GM19467 (cell line): Measurements from ENCODE around the gene PIAS2.
A peak's percentile ranks its signal among the peaks of the same experiment; 100 is the strongest.
"Not testable (repeated sequence)": the region's sequence is repeated elsewhere in the genome, so short reads cannot be mapped to it uniquely, and the experiment has no call there.

Source experiments
- ATAC-seq: cut with Tn5 transposase; IDR thresholded peaks from one replicate; pipeline ENCODE4 v1.9.1; 2021; ENCODE audit warnings: mild to moderate bottlenecking, moderate library complexity; ENCODE audit not compliant: unreplicated experiment

PIAS2 gene, protein sequence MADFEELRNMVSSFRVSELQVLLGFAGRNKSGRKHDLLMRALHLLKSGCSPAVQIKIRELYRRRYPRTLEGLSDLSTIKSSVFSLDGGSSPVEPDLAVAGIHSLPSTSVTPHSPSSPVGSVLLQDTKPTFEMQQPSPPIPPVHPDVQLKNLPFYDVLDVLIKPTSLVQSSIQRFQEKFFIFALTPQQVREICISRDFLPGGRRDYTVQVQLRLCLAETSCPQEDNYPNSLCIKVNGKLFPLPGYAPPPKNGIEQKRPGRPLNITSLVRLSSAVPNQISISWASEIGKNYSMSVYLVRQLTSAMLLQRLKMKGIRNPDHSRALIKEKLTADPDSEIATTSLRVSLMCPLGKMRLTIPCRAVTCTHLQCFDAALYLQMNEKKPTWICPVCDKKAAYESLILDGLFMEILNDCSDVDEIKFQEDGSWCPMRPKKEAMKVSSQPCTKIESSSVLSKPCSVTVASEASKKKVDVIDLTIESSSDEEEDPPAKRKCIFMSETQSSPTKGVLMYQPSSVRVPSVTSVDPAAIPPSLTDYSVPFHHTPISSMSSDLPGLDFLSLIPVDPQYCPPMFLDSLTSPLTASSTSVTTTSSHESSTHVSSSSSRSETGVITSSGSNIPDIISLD

DNA sequence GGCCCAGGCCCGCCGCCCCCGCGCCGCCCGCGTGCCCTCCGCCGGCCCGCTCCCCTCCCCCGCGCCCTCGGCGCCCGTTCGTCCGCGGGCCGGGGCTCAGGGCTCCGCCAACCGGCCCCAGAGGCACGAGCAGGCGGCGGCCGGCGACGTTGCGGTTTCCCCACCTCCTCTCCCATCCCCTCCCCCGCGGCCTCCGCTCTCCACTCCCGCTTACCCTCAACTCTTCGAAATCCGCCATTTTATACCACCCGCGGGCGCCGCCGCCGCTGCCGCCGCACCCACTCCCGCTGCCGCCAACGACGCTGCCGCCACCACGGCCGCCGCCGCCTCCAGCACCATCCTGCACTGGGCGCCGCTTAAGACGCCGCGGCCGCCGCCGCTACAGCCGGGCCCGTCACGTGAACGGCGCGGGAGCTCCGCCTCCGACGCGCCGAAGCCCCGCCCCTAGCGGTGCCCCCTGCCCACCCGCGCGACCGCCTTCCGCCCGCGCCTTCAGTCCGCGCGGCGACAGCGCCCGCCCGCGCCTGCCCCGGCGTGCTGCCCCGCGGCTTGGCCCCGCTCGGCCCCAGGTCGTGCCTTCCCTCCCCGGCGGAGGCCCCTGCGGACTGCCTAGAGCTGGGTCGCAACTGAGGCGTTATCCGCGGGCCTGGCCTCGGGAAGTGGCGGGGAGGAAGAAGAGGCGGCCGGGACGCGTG lies at the start of gene PIAS2, which contains the start of gene KATNAL2:
PIAS2 (minus strand) TSS at position 400 of the 695 bp plus-strand sequence; CDS start at position 238, 162 bp downstream.
KATNAL2 (plus strand) TSS at position 495 of the 695 bp plus-strand sequence. CDS start 29,271 bp downstream, outside the sequence.
- peak; percentile 78 for ATAC-seq

DNA sequence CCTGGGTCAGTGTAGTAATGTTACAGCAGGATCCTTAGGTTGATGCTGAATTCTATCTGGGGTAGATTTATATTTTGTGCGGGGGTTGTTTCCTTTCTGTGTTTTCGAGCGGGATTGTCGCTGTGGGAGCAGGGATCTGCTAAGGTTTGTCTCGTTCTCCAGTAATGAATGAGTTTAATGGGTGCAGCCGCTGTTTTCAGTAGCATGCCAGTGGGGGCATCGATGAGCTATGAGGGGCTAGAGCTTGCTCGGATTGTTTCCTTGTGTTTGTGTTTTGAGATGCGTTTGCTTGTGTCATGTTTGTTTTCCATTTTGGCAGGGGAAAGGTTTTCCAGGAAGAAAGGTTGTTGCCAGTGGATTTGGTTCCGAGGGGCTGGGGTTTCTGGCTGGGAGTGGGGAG lies 49.0 kb upstream of the PIAS2 start:
- not testable (repeated sequence) for ATAC-seq

DNA sequence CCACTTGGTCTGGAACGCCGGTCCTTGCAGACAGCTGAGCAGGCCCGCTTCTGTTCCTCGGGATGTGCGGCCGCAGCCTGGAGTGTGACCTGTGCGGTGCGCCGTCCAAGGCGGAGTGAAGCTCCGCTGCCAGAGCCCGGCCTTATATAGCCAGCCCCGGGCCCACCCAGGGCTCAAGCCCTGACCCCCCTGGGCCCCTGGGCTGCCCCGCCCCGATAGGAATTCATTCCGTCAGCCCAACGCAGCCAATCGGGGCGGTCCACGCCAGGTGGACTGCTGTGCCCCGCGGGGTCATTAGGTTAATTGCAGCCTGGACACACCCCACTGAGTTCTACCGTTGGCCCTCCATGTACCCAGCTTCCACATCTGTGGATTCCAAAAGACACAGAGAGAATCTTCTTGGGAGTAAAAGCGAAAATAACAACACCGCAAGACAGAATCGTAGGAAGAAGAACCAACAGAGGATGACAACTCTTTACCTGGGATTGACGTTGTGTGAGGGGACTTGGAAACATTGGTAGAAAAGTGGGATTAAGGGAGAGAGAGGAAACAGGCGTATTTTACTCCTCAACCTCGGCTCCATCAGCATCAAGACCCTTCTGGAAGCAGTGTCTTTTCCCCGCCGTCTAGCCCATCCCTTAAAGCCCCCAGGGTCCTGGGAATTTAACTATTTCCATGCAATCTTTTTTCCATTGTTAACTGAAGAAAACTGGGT lies 47.4 kb upstream of the PIAS2 start:
- not testable (repeated sequence) for ATAC-seq

DNA sequence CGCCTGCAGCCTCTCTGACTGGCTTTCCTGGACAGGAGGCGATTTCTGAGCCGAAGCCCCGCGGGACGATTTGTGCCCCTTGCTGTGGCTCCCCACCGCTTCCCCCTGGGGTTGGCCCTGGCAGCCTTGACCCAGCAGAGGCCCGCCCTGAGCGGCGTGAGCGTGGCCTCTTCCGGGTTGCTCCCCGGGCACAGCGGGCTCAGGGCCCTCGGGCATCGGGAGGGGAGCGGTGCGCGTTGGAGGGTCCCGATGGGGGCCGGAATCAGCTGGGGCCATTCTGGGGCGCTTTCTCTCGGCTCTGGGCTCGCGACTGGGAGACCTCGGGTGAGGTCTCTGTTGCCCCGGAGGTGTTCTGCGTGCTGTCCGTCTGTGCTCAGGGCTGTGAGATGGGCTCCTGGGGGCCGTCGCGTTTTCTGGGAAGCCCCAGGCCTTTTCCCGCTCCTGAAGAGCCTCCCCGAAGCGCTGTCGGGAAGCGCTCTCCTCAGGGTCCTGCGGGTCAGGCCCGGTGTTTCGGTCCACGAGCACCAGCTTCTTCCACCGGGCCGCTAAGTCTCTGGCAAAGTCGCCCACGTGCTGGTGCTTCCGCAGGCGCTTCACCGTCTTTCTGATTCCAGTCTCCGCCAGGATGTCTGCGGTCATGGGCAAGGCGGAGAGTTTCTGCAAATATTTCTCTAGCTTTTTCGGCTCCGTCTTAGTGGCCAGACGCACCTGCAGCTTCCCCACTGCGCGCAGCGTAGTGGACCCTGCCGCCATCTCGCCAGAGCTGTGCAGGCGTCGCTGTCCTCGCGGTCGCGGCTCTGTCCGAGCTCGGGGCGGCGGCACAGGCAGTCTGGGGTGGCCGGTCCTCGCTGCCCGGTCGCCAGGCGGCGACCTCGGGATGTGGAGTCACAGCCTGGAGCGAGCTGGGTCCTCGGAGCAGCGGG lies 46.6 kb upstream of the PIAS2 start:
- not testable (repeated sequence) for ATAC-seq

GRCh38 chr18:46958209-46958608 lies 40.9 kb upstream of the PIAS2 start:
- no peak for ATAC-seq

DNA sequence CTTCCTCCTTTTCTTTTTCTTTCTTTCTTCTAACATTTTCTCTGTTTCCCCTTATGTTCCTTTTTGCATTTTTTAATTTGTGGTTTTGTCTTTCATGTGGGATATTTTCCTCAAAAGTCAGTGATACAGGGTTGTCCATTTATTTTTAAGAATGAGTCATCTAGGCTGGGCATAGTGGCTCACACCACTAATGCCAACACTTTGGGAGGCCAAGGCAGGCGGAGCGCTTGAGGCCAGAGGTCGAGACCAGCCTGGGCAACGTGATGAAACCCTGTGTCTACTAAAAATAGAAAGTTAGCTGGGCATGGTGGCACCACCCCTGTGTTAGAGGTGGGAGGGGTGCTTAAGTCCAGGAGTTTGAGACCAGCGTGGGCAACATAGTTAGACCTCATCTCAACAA lies 35.9 kb upstream of the PIAS2 start:
- ATAC-seq, result no peak

DNA sequence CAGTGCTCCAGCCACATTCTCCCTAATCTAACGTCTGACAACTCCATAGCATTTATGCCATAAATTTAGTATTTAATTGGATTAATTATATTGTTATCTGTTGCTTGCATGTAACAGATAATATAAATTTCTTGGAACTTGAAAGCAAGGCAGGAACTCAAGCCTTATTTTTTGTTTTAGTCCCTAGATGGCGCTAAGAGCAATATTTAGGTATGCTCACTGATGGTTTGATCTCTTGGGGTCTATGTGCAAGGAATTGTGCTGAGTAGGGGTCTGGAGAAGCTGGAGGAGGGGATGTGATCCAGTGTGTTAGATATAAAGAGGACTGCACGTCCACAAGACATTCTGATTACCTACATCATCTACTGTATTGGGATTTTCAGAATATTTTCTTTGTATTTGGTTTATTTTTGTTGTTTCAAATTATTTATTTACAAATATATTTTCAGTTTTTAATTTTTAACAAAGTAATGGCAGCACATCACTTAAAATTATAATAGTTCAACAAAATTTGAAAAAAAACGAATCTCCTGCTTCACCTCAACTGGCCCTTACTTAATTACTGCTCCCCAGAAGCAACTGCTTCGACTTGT lies 32.9 kb upstream of the PIAS2 start:
- ATAC-seq, result no peak

DNA sequence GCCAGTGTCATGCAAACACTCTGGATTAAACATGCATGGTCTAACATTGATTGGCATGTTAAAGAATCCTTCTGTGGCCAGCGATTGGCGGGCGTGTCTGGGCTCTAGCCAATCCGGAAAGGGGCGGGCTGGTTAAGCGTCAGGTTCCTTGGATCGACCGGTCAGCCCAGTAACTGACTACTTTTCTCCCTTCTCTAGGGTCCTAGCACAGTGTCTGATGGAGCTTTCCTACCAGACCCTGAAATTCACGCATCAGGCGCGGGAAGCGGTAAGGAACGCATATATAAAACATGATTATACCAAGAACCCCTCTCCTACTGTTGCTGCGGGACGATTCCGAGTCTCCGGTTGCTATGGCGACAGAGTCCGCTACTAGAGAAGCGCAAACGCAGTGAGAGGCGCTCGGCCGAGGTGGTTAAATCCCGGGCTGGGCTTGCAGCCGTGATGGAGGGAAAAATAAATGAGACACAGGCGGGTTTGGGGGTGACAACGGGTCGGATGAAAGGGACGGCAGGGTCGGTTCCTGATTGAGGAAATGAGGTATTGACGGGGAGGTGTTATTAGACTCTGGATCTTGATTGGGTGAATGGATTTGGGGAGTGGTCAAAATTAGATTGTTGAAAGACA lies 29.5 kb upstream of the PIAS2 start:
- ATAC-seq, result peak; percentile 99

DNA sequence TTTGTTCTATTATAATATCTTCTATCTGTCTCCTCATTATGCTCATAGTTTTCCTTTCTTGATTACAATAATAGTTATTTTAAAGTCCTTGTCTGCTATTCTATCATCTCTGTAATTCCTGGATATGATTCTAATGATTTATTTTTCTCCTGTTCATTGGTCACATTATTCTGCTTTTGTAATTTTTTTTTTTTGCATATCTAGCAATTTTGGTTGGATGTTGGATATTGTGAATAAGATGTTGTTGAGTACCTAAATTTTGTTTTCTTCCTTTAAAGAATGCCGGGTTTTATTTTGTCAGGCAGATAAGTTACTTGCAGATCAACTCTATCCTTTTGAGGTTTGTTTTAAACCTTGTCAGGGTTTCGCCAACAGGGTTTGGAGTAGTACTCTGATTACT lies 25.3 kb upstream of the PIAS2 start:
- ATAC-seq, result no peak

DNA sequence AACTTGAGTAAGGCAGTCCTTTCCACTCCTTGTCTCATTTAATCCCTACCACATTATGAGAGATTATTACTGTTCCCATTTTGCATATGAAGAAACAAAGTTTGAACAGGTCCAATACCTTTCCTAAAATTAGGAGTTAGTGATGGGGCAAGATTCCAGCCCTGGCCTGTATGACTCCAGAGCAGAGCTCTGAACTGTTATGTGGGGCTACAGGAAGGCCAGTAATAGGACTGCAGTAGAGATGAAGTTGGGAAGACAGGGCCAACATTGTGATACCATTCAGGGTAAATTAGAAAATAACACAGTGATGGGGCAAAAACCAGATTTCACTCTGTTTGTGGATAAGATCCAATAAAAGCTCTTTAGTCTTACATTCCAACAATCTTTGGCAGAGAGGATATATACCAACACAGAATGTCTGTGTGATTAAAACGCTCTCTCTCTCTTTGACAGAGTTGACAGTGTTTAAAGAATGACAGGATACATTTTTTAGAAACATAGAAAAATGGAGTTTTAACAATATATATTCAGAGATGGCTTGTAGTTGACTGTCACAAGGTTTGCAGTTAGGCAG lies 22.8 kb upstream of the PIAS2 start:
- no peak for ATAC-seq

DNA sequence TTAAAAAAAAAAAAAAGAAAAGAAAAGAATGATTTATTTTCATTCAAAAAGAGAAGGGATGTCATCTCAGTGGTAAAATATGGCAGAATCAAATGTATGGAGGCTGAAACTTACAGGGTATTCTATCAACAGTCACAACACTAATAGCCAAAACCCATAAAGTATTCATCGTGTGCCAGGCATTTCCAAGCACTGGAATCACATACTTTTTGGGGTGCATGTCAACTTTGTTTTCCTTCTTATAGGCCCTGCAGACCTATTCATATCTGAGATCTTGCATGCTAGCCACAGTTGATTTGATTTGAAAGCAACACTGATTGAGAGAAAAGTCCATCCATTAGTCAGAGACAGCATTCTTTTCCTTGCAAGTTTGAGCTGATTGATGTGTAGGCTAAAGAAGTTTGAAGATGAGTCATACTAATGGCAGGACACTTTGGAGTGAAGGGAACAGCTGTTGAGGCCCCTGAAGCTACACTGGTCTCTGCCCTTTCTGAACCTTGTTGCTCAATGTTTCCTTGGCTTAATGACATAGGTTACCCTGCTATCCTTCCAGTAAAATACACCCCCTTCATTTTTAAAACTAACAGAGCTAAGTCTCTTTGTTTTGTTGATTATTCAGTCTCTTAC lies 22.1 kb upstream of the PIAS2 start:
- no peak for ATAC-seq

- ATAC-seq, result no peak
Measured at GRCh38 chr18:46920653-46921052, 3.3 kb upstream of the PIAS2 start.

- no peak for ATAC-seq
Measured at GRCh38 chr18:46920067-46920466, 2.8 kb upstream of the PIAS2 start.

DNA sequence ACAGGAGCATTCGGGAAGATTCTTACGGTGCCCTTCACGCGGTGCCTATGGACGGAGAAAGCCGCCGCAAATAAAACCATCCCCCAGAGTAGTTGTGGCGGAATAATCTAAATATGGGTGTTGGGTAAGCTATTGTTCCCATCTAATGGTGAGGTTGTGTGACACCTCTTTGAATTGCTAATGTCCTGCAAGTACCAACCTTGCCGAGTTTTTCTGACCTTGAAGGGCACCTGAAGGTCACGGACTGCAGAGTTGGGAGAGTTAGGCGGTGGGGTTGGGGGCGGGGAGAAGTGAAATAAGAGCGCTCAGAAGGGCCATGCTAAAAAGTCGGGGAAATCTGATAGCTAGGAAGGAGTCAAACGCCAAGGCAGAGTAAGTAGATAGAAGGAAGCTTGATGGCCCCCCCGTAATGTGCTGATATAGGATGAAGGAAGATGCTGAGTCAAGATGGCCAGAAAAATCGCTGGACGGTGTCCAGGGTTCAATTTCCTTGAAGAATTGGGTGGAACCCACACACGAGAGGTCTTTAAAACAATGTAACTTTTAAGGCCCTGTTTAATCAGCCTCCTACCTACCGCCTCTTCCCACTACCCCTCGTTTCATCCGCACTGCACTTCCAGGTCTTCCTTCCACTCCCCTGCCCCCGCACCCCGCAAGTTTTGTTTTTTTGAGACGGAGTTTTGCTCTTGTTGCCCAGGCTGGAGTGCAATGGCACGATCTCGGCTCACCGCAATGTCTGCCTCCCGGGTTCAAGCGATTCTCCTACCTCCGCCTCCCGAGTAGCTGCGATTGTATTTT lies 695 bp upstream of the PIAS2 start:
- ATAC-seq, result peak; percentile 7

GRCh38 chr18:46916551-46917107 lies 678 bp downstream of the PIAS2 start:
- ATAC-seq, result peak; percentile 34

DNA sequence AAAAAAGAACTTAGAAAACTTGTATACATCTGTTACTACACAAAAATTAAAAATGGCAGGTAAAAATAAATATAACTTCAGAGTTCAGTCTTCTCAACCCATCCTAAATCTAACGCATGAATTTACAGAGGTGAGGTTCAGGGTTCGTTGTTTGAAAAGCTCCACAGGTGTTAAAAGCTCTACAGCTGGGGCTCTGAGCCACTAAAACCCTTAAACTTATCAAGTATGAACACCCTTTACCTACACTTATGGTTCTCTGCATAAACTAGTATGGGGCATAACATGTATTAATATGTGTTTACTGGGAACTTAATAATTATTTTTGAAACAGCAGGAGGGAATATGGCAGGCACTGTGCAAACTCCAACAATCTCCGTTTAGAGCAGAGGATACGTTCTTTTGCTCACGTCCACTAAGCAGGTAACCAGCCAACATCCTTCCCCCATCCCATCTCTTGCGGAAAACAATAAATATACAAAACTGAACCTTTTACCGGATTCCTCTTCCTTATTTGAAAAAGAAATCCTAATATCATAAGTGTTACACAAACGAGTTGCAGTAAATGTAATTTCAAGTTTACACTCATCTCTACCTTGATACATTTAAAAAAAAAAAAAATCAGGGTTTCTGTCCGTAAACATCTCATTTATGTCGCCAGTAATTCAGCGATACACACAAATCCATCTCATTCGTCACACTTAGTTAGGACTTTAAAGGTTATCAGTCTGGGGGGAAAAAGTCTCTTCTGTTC lies 1.3 kb downstream of the PIAS2 start:
- no peak for ATAC-seq
